GM12872 (cell line): ENCODE data around the gene POLRMT.

Experiments
- TF ChIP-seq, protein P1 (sequence below): IDR thresholded peaks from 3 replicates; pipeline ENCODE4 v1.5.1; 2011; ENCODE audit warnings: low read depth, mild to moderate bottlenecking, low read length, moderate library complexity; ENCODE audit not compliant: insufficient read depth

POLRMT gene

DNA sequence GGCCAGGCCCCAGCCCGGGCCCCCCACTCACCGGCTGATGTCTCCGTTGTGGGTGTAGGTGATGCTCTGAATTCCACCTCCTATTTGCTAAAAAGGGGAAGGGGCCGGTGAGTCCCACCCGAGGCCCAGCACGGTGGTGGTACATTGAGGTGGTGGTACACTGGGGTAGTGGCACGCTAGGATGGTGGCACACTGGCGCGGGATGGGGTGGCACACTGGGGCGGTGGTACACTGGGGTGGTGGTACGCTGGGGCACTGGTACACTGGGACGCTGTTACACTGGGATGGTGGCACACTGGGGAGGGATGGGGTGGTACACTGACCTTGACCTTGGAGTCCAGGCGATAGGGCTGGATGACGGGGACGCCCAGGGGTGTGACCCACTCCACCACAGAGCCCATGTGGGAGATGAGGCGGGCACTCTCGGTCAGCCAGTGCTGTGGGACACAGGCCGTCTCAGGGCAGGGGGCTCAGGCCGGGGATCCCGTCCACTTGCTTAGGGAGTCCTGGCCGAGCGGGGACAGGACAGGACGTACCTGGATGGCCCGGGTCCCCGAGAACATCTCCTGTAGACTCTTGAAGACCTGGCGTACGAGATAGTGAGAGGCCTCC lies 14.6 kb downstream of the POLRMT start:
- TF ChIP-seq, protein P1, sequence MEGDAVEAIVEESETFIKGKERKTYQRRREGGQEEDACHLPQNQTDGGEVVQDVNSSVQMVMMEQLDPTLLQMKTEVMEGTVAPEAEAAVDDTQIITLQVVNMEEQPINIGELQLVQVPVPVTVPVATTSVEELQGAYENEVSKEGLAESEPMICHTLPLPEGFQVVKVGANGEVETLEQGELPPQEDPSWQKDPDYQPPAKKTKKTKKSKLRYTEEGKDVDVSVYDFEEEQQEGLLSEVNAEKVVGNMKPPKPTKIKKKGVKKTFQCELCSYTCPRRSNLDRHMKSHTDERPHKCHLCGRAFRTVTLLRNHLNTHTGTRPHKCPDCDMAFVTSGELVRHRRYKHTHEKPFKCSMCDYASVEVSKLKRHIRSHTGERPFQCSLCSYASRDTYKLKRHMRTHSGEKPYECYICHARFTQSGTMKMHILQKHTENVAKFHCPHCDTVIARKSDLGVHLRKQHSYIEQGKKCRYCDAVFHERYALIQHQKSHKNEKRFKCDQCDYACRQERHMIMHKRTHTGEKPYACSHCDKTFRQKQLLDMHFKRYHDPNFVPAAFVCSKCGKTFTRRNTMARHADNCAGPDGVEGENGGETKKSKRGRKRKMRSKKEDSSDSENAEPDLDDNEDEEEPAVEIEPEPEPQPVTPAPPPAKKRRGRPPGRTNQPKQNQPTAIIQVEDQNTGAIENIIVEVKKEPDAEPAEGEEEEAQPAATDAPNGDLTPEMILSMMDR = no peak

DNA sequence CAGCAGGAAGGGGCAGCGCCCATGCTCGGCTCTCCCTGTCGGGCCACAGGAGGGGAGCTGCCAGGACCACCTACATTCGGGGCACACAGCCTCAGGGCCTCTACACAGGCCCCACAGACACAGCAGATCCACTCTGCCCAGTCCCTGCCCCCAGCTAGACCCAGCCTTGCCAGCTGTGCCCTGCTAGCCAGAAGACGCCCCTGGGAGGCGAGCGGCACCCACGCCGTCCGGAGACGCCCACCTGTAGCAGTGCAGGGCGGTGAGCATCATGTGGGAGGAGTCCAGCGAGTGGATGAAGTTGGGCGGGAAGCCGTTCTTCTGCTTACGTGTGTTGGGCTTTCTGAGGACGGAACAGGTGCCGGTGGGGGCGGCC lies 15.1 kb downstream of the POLRMT start:
- TF ChIP-seq, protein P1 = no peak

DNA sequence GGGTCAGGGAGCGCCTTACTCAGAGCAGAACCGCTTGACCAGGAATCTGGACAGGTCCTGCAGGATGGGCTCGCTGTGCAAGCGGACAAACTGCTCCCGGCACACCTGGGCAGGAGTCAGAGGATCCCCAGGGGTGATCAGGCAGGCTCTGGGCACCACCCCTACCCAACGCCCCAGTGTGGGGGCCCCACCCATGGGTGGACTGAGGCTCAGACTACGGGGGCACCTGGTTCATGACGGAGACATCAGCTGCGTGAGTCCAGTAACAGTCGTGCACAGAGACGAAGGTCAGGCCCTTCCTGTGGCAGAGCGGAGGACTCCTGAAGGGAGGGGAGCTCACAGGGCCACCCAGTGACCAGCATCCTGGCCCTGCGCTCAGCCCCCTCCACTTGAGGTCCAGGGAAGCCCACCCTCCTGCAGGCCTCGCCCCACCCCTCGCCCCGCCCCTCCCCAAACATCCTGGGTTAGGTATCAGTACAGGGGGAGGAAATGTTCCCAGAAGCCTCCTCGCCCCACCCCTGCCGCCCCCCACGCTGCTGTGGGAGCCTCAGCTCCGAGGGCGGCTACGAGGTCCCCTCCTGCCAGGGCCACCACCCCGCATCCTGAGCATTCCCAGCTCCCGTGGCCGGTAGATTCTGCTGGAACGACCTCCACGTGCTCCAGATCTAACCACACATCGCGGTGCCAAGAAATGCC lies 15.6 kb downstream of the POLRMT start:
- TF ChIP-seq, protein P1 = no peak

DNA sequence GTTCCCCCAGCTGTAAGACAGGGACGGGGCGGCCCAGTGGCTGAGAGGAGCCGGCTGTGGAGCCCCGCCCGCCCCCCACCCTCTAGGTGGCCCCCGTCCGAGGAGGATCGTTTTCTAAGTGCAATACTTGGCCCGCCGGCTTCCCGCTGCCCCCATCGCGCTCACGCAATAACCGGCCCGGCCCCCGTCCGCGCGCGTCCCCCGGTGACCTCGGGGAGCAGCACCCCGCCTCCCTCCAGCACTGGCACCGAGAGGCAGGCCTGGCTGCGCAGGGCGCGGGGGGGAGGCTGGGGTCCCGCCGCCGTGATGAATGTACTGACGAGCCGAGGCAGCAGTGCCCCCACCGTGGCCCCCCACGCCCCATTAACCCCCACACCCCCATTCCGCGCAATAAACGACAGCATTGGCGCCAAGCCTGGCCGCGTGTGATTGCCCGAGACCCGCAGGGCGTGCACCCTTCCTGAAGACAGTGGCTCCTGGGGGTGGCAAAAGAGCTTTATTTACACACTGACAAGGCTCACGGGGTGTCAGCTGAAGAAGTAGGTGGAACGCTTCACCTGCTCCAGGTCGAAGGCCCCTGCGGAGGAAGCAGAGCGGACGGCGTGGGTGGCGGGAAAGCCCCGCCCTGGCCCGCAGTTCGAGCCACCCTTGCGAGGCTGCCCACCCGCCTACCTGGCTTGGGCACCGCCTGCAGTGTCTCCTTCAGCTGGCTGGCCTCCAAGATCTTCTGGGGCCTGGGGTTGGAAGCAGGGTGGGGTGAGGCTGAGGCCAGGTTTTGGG lies 16.4 kb downstream of the POLRMT start:
- TF ChIP-seq, protein P1 = no peak

DNA sequence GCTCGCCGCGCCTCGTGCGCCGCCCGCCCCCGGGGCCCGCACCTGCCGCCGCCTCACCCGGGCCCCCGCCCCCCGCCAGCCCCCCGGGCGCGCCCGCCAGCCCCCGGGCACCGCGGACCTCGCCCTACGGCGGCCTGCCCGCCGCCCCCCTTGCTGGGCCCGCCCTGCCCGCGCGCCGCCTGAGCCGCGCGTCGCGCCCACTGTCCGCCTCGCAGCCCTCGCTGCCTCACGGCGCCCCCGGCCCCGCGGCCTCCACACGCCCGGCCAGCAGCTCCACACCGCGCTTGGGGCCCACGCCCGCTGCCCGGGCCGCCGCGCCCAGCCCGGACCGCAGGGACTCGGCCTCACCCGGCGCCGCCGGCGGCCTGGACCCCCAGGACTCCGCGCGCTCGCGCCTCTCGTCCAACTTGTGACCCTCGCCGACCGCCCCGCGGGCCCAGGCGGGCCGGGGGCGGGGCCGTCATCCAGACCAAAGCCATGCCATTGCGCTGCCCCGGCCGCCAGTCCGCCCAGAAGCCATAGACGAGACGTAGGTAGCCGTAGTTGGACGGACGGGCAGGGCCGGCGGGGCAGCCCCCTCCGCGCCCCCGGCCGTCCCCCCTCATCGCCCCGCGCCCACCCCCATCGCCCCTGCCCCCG lies 17.2 kb downstream of the POLRMT start:
- TF ChIP-seq, protein P1 = no peak

DNA sequence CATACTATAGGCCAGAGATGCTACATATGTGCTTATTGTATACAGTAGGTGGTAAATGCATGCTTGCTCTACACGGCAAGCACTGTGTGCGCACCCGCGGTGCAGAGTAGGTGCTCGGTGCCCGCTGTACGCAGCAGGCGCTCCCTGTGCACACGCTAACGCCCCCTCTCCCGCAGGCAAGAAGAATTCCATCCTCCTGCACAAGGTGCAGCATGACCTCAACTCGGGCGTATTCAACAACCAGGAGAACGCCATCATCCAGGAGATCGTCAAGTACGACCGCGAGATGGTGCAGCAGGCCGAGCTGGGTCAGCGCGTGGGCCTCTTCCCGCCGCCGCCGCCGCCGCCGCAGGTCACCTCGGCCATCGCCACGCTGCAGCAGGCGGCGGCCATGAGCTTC lies 17.7 kb downstream of the POLRMT start:
- TF ChIP-seq, protein P1 = no peak
